ENCODE measurements around the gene GABRA4. TPM values are rescaled to one million over a fixed set of nuclear protein-coding genes. Genes with fewer than 3 reads are reported as not detected.

Gene GABRA4
- total RNA-seq, 1 experiment from 2014 or later, result not detected

- no TSS peak for BruUV-seq (replicated peaks)
- Mint-ChIP-seq H3K27me3 (ENCODE audit: unreplicated experiment) (peaks cover 21% of the 10 kb centered on the region), H3K36me3 (ENCODE audit: insufficient read depth, unreplicated experiment) (no peaks in the 10 kb centered on the region), H3K9me3 (ENCODE audit: low read depth, unreplicated experiment) (no peaks in the 10 kb centered on the region), H3K27ac (ENCODE audit: unreplicated experiment) (no peak overlapping the region), H3K4me1 (ENCODE audit: low read depth, unreplicated experiment) (no peaks in the 10 kb centered on the region), H3K4me3 (ENCODE audit: low read depth, unreplicated experiment) (no peak overlapping the region)
- DNase-seq, result no peak
- TF ChIP-seq, protein P1, sequence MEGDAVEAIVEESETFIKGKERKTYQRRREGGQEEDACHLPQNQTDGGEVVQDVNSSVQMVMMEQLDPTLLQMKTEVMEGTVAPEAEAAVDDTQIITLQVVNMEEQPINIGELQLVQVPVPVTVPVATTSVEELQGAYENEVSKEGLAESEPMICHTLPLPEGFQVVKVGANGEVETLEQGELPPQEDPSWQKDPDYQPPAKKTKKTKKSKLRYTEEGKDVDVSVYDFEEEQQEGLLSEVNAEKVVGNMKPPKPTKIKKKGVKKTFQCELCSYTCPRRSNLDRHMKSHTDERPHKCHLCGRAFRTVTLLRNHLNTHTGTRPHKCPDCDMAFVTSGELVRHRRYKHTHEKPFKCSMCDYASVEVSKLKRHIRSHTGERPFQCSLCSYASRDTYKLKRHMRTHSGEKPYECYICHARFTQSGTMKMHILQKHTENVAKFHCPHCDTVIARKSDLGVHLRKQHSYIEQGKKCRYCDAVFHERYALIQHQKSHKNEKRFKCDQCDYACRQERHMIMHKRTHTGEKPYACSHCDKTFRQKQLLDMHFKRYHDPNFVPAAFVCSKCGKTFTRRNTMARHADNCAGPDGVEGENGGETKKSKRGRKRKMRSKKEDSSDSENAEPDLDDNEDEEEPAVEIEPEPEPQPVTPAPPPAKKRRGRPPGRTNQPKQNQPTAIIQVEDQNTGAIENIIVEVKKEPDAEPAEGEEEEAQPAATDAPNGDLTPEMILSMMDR (IDR thresholded peaks at IDR 0.05; ENCODE audit: unreplicated experiment), result no peak
- intact Hi-C loops (cut with micrococcal nuclease; ENCODE audit: unreplicated experiment), result no loop called here
- CTCF ChIA-PET, result no interaction called here
Measured at GRCh38 chr4:46992338-46992737, 1.0 kb downstream of the GABRA4 start.

GRCh38 chr4:46986922-46987638, 6.3 kb downstream of the GABRA4 start:
- Mint-ChIP-seq H3K36me3 (ENCODE audit: insufficient read depth, unreplicated experiment) (no peaks in the 10 kb centered on the region), H3K4me3 (ENCODE audit: low read depth, unreplicated experiment) (no peak overlapping the region), H3K9me3 (ENCODE audit: low read depth, unreplicated experiment) (no peaks in the 10 kb centered on the region), H3K4me1 (ENCODE audit: low read depth, unreplicated experiment) (no peaks in the 10 kb centered on the region), H3K27ac (ENCODE audit: unreplicated experiment) (no peak overlapping the region), H3K27me3 (ENCODE audit: unreplicated experiment) (peaks cover 4% of the 10 kb centered on the region)
- TF ChIP-seq, protein P1 (IDR thresholded peaks at IDR 0.05; ENCODE audit: unreplicated experiment), result no peak
- BruUV-seq (replicated peaks), result no TSS peak
- no peak for DNase-seq
- intact Hi-C loops (cut with micrococcal nuclease; ENCODE audit: unreplicated experiment), result no loop called here
- CTCF ChIA-PET, result no interaction called here

- no peak overlapping the region for H3K4me3 Mint-ChIP-seq (ENCODE audit: low read depth, unreplicated experiment)
- TF ChIP-seq, protein P1 (IDR thresholded peaks at IDR 0.05; ENCODE audit: unreplicated experiment), result no peak
Measured at GRCh38 chr4:46984781-46985180, 8.6 kb downstream of the GABRA4 start.

GRCh38 chr4:46980851-46981250, 12.5 kb downstream of the GABRA4 start:
- H3K36me3 Mint-ChIP-seq (ENCODE audit: insufficient read depth, unreplicated experiment), result no peaks in the 10 kb centered on the region
- no peaks in the 10 kb centered on the region for H3K4me1 Mint-ChIP-seq (ENCODE audit: low read depth, unreplicated experiment)
- H3K27me3 Mint-ChIP-seq (ENCODE audit: unreplicated experiment), result peaks cover 8% of the 10 kb centered on the region
- TF ChIP-seq, protein P1 (IDR thresholded peaks at IDR 0.05; ENCODE audit: unreplicated experiment), result no peak
- no TSS peak for BruUV-seq (replicated peaks)
- CTCF ChIA-PET, result interaction anchor here (0.6 kb wide), 1 partner anchor 590 kb away, joined by 3 read pairs; no protein-coding TSS in a partner anchor
- no peak overlapping the region for H3K27ac Mint-ChIP-seq (ENCODE audit: unreplicated experiment)
- no peaks in the 10 kb centered on the region for H3K9me3 Mint-ChIP-seq (ENCODE audit: low read depth, unreplicated experiment)
- intact Hi-C loops (cut with micrococcal nuclease; ENCODE audit: unreplicated experiment), result no loop called here
- H3K4me3 Mint-ChIP-seq (ENCODE audit: low read depth, unreplicated experiment), result no peak overlapping the region
- no peak for DNase-seq

More at GRCh38 chr4:46984781-46985180, 8.6 kb downstream of the GABRA4 start:
- Mint-ChIP-seq H3K27me3 (ENCODE audit: unreplicated experiment) (no peaks in the 10 kb centered on the region), H3K36me3 (ENCODE audit: insufficient read depth, unreplicated experiment) (no peaks in the 10 kb centered on the region), H3K9me3 (ENCODE audit: low read depth, unreplicated experiment) (no peaks in the 10 kb centered on the region), H3K27ac (ENCODE audit: unreplicated experiment) (no peak overlapping the region), H3K4me1 (ENCODE audit: low read depth, unreplicated experiment) (no peaks in the 10 kb centered on the region)
- BruUV-seq (replicated peaks), result no TSS peak
- CTCF ChIA-PET, result no interaction called here
- intact Hi-C loops (cut with micrococcal nuclease; ENCODE audit: unreplicated experiment), result no loop called here
- no peak for DNase-seq
